ENCODE measurements around the gene ZER1. TPM values are rescaled to one million over a fixed set of nuclear protein-coding genes. Genes with fewer than 3 reads are reported as not detected.

The ZER1 gene
- total and polyA plus RNA-seq, 2 of the 8 experiments (the other 6 are each of a cell fraction or from before 2014, with no cell fraction given): 20.5 to 26.6 TPM

DNA sequence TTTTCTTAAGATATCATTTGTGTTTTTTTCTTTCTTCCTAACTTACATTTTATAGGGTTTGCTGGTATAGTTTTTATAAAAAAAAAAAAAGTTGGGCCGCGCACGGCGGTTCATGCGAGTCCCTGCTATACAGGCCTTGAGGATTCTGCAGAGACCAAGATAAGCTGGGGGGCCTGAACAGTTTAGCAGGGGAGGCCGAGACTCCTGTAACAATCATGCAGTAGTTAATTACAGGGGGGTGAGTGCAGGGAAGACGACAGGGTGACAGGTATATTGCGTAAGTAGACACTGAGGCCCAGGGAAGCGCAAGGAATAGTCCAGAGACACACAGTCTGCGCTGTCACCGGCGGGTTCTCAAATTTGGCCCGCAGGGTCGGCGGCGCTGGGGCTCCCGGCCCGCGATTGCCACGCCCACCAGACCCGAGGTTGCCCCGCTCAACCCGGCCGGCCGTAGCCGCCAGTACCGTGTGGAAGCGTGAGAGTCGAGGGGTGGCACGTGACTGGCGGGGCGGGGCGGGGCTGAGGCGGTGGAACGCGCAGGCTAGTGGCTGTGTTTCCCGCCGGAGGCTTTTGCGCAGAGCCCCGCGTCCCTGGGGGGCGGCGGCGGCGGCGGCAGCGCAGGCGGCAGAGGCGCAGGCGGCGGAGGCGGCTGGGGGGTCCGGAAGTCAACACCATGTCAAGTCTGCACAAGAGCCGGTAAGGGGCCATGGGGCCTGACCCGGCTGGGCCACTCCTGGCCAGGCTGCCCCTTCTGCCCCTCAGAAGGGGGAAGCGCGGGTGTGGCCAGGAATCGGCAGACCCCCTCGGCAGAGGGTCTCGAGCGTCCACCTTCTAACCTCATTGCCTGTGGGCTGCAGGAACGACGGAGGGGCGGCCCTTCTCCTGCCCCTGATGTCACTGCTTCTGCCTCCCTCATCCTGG, 15.2 kb upstream of the ZER1 start, which contains the start of gene TBC1D13 (continued):
- TF ChIP-seq, protein P1, sequence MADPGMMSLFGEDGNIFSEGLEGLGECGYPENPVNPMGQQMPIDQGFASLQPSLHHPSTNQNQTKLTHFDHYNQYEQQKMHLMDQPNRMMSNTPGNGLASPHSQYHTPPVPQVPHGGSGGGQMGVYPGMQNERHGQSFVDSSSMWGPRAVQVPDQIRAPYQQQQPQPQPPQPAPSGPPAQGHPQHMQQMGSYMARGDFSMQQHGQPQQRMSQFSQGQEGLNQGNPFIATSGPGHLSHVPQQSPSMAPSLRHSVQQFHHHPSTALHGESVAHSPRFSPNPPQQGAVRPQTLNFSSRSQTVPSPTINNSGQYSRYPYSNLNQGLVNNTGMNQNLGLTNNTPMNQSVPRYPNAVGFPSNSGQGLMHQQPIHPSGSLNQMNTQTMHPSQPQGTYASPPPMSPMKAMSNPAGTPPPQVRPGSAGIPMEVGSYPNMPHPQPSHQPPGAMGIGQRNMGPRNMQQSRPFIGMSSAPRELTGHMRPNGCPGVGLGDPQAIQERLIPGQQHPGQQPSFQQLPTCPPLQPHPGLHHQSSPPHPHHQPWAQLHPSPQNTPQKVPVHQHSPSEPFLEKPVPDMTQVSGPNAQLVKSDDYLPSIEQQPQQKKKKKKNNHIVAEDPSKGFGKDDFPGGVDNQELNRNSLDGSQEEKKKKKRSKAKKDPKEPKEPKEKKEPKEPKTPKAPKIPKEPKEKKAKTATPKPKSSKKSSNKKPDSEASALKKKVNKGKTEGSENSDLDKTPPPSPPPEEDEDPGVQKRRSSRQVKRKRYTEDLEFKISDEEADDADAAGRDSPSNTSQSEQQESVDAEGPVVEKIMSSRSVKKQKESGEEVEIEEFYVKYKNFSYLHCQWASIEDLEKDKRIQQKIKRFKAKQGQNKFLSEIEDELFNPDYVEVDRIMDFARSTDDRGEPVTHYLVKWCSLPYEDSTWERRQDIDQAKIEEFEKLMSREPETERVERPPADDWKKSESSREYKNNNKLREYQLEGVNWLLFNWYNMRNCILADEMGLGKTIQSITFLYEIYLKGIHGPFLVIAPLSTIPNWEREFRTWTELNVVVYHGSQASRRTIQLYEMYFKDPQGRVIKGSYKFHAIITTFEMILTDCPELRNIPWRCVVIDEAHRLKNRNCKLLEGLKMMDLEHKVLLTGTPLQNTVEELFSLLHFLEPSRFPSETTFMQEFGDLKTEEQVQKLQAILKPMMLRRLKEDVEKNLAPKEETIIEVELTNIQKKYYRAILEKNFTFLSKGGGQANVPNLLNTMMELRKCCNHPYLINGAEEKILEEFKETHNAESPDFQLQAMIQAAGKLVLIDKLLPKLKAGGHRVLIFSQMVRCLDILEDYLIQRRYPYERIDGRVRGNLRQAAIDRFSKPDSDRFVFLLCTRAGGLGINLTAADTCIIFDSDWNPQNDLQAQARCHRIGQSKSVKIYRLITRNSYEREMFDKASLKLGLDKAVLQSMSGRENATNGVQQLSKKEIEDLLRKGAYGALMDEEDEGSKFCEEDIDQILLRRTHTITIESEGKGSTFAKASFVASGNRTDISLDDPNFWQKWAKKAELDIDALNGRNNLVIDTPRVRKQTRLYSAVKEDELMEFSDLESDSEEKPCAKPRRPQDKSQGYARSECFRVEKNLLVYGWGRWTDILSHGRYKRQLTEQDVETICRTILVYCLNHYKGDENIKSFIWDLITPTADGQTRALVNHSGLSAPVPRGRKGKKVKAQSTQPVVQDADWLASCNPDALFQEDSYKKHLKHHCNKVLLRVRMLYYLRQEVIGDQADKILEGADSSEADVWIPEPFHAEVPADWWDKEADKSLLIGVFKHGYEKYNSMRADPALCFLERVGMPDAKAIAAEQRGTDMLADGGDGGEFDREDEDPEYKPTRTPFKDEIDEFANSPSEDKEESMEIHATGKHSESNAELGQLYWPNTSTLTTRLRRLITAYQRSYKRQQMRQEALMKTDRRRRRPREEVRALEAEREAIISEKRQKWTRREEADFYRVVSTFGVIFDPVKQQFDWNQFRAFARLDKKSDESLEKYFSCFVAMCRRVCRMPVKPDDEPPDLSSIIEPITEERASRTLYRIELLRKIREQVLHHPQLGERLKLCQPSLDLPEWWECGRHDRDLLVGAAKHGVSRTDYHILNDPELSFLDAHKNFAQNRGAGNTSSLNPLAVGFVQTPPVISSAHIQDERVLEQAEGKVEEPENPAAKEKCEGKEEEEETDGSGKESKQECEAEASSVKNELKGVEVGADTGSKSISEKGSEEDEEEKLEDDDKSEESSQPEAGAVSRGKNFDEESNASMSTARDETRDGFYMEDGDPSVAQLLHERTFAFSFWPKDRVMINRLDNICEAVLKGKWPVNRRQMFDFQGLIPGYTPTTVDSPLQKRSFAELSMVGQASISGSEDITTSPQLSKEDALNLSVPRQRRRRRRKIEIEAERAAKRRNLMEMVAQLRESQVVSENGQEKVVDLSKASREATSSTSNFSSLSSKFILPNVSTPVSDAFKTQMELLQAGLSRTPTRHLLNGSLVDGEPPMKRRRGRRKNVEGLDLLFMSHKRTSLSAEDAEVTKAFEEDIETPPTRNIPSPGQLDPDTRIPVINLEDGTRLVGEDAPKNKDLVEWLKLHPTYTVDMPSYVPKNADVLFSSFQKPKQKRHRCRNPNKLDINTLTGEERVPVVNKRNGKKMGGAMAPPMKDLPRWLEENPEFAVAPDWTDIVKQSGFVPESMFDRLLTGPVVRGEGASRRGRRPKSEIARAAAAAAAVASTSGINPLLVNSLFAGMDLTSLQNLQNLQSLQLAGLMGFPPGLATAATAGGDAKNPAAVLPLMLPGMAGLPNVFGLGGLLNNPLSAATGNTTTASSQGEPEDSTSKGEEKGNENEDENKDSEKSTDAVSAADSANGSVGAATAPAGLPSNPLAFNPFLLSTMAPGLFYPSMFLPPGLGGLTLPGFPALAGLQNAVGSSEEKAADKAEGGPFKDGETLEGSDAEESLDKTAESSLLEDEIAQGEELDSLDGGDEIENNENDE (IDR thresholded peaks at IDR 0.05; ENCODE audit: insufficient replicate concordance, low read length): no peak
- TF ChIP-seq TAF1 (IDR thresholded peaks at IDR 0.05; ENCODE audit: low read depth, low read length) (peak; percentile 53; the same call in 1 of the 2 replicates), ASH2L (IDR thresholded peaks at IDR 0.05; ENCODE audit: low read length) (peak; percentile 92), CREB1 (IDR thresholded peaks at IDR 0.05) (peak; percentile 76), NANOG (IDR thresholded peaks at IDR 0.05; ENCODE audit: insufficient read depth, low read depth, low read length, poor library complexity, severe bottlenecking) (no peak), MAFK (IDR thresholded peaks at IDR 0.05; ENCODE audit: low read depth, low read length) (no peak), CHD2 (IDR thresholded peaks at IDR 0.05; ENCODE audit: low read length) (peak; percentile 68), RBBP5 (IDR thresholded peaks at IDR 0.05; ENCODE audit: borderline replicate concordance, low read depth, low read length) (peak; percentile 72; the same call in 1 of the 2 replicates), BRCA1 (IDR thresholded peaks at IDR 0.05; ENCODE audit: low read depth, low read length) (no peak), SUZ12 (IDR thresholded peaks at IDR 0.05; ENCODE audit: low read length) (no peak)
